Measurements from ENCODE around the gene STAB1.

- no peak for TF ChIP-seq CTCF (IDR thresholded peaks at IDR 0.05)
- TF ChIP-seq POLR2A (IDR thresholded peaks at IDR 0.05) = no peak
These were observed 6.4 kb upstream of the STAB1 start for GRCh38 chr3:52488746-52489145.
